GM18519 (cell line): ENCODE data around the gene SMKR1.
"Not testable (repeated sequence)": the region's sequence is repeated elsewhere in the genome, so short reads cannot be mapped to it uniquely, and the experiment has no call there.

Source experiments
- ATAC-seq: cut with Tn5 transposase; IDR thresholded peaks from one replicate; pipeline ENCODE4 v1.9.1; 2021; ENCODE audit warnings: mild to moderate bottlenecking, moderate library complexity; ENCODE audit not compliant: unreplicated experiment, low FRiP score

The SMKR1 gene

DNA sequence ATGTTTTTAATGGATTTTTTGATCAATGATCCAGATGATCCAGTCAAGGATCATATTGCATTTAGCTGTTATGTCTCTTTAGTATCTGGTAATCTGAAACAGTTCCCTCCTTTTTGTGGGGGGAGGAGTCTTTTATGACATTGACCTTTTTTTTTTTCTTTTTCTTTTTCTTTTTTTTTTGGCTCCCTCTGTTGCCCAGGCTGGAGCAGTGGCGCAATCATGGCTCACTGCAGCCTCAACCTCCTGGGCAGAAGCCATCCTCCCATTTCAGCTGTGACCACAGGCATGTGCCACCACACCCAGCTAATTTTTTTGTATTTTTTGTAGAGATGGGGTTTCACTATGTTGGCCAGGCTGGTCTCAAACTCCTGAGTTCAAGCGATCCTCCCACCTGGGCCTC lies 22.1 kb downstream of the SMKR1 start:
- not testable (repeated sequence) for ATAC-seq

DNA sequence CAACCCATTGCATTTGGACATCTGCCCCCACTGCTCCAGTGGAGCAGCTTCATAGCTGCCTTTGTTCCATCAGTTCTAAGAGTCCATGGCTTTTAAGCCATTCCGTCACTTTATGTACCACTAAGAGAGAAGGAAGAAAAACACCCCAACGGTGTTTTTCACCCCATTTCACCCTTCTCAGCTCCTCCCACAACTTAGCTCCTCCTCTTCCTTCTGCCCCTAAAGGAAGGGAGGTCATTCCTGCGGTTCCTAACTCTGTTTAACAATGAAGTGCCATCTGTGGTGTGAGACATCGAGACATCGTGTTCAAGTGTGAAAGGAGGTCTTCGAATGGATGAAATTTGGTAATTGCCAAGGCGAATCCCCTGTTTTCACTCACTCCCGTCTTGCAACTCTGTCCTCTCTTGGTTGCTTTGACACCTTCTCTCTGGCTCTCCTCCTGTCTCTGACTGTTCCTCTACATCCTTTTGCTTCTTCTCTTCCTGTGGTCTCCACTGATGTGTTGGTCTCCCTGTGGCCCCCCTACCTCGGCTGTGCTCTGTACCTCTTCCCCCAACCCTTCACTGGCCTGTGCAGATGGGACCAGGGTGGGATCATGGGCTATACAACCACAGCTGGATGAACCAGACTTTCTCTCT lies 23.0 kb downstream of the SMKR1 start:
- no peak for ATAC-seq

DNA sequence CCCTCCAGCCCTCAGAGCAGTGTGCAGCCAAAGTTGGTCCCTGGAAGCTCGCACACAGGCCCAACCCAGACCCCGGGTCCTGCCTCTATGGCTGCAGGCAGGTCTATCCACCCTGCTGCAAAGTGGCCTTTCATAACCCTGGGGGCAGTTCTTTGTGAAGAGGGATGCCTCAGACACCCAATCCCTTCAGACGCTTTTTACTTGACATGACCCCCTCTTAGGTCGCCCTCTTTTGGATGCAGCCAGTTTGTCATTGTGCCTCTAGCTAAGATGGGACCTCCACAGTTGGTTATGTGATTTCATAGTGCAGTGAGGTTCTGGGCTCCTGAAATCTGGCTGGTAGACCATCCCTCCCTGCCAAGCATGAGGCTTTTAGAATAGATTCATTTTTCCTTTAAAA lies 27.3 kb downstream of the SMKR1 start:
- ATAC-seq = no peak

DNA sequence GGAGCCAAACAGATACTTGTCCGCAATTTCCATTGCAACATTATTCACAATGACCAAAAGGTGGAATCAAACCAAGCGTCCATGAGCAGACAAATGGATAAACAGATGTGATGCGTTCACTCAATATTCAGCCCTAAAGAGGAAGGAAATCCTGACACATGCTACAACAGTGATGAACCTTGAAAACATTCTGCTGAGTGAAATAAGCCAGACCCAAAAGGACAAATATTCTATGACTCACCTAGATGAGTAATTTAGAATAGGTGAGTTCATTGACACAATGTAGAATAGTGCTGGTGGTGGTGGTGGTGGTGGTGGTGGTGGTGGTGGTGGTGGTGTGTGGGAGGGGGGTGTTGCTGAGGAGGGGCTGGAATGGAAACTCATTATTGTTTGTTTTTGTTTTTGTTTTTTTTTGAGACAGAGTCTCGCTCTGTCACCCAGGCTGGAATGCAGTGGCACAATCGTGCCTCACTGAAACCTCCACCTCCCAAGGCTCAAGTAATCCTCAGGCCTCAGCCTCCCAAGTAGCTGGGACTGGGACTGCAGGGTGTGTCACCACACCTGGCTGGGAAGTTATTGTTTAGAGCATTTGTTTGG lies 28.6 kb downstream of the SMKR1 start:
- ATAC-seq = no peak

DNA sequence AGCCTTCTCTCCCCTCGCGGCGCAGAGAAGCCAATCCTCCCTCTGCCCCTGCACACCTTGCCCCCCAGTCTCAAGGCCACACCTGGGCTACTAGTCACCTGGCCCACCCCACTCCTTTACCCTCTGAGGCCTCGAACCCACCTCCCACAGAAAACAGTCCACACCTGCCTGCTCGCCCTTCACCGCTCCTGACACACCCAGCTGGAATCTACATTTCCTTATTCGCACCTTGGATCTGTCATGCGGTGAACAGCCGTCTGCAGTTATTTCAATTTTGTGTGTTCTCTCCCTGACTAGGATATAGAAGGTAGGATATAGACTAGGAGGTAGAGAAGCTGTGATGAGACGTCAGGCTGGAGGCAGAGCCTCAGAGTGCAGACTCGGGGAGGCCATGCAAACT lies 29.4 kb downstream of the SMKR1 start:
- ATAC-seq = no peak

DNA sequence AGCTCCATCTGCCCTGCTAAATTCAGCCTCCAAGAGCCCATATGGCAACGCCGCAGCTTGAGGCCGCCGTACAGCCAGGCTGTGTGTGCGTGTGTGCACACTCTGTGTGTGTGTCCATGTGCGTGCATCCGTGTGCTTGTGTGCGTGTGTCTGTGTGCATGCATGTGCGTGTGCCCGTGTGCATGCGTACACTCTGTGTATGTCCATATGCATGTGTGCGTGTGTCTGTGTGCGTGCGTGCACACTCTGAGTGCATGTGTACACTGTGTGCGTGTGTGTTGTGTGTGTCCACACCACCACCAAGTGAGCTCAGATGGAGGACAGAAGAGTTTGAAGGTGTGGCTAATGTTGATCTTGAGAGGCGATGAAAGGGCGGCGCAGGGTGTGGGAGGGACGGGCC lies 30.0 kb downstream of the SMKR1 start:
- ATAC-seq = no peak

DNA sequence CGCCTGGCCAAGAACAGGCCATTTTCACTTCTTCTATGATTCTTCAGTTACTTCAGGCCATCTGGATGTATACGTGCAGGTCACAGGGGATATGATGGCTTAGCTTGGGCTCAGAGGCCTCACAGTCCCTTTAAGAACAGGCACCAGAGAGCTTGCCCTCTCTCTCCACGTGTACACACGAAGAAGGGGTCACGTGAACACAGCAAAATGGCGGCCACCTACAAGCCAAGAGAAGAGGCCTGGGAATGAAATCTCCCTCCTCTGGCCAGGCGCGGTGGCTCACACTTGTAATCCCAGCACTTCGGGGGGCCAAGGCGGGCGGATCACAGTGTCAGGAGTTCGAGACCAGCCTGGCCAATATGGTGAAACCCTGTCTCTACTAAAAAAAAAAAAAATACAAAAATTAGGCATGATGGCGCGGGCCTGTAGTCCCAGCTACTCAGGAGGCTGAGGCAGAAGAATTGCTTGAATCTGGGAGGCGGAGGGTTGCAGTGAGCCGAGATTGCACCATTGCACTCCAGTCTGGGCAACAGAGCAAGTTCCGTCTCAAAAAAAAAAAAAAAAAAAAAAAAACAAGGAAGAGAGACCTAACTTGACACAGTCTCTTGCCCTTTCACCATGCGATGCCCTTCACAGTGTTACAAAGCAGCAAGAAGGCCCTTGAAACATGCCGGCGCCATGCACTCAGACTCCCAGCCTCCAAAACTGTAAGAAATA lies 32.4 kb downstream of the SMKR1 start:
- not testable (repeated sequence) for ATAC-seq

DNA sequence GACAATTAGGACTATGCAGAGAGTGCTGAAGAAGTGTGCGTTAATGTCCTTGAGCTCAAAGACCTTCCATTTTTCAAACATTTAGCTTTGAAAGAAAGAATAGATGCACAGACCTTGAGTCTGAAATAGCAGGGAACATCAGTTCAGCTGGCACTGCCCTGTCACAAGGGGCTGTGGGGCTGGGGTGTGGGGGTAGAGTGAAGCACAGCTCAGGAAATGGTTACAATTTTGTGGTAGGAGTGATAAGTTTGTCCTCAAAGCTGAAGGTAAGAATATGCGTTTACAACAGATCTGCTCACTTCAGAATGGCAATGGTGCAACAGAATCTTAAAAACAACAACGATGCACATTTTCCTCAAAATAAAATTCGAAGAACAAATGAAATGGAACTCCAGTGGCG lies 33.6 kb downstream of the SMKR1 start:
- no peak for ATAC-seq

DNA sequence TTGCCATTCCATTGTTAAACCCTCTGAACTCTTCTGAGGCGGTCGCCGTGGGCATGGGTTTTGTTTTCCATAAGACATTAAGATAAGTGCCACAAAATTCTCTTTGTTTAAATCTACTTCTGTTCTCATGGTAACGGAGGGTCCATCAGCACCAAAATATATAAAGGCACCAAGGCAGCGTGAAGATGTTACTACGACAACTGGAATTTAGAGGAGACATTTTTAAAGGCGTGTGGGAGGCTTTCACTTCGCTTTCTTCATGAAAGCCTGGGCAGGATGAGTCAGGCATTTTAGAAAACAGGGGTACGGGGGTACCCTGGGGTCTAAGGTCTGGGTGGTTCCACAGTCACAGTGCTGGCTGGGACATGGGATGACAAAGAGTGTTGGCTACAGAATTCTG lies 34.0 kb downstream of the SMKR1 start:
- ATAC-seq = no peak

DNA sequence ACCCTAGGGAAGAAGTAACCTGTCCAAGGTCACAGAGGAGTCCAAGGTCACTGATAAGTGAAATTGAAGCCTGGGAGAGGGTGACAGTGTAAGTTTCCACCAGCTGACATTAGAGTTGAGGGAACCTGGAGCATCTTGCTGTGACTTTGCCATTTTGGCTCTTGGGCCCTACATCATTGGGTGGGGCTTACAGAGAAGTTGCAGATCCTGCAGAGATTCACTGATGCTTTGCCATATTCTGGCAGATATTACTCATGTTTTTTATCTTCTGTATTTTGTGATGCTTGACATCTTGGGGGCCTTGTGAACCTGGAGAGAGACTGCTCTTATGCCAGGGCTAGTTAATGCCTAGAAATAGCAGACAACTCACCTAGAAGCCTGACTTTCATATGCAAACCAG lies 36.5 kb downstream of the SMKR1 start:
- ATAC-seq = no peak

DNA sequence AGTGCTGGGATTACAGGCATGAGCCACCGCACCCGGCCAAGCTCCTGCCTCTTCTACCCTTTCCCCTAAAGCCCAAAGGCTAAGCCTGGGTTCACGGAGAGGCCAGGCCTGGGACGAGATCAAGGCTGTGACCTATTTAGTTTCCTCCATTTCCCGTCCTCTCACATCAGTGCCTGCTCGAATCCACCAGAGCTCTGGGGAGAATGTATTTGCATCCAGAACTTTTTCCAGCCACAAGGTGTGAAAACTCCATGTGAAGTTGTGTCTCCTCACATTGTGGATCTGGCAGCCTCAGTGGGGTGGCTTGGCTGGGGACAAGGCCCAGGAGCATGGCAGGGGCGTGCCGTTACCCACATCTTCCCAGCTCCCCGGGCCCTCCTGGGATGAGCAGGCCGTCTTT lies 38.0 kb downstream of the SMKR1 start:
- ATAC-seq = no peak

DNA sequence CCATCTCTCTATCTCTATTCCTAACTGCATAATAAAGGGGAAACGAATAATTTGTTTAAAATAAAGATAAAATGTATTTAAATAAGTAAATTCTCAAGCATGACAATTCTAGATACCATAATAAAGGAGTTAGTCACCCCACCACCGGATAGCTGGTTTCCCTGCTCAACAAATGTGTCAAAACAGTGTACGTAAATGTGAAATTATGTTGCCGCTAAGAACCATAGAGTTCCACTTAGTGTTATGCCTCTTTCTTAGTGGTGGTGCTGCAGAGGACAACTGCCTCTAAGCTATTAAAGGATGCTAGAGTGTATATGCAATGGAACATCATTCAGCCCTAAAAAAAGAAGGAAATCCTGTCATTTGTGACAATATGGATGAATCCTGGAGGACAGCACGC lies 42.4 kb downstream of the SMKR1 start:
- no peak for ATAC-seq

DNA sequence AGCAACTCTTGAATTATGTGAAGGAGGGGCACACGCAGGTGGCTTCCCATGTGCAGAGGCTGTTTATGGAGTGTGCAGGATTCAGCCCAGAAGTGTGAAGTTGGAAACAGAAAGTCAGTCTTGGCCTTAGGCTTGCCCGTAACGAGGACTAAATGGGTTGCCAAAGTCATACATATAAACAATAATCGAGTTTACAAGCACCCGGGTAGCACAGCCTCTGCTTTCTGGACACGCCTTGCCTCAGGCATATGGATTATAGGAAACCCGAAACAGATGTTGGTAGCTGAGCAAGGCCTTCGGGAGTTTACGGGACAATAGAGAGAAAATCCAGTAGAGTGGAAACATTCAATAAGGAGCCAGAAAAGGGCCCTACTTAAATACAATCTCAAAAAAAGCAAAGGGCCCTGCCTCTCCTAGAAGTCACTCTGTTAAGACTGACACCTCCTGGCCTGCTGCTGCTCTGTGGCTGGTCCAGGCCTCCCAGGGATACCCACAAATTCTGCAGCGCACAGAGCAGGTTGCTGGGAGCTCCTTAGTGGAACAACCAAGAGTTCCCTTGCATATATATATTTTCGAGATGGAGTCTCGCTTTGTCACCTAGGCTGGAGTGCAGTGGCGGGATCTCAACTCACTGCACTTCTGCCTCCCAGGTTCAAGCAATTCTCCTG lies 48.5 kb downstream of the SMKR1 start:
- no peak for ATAC-seq

DNA sequence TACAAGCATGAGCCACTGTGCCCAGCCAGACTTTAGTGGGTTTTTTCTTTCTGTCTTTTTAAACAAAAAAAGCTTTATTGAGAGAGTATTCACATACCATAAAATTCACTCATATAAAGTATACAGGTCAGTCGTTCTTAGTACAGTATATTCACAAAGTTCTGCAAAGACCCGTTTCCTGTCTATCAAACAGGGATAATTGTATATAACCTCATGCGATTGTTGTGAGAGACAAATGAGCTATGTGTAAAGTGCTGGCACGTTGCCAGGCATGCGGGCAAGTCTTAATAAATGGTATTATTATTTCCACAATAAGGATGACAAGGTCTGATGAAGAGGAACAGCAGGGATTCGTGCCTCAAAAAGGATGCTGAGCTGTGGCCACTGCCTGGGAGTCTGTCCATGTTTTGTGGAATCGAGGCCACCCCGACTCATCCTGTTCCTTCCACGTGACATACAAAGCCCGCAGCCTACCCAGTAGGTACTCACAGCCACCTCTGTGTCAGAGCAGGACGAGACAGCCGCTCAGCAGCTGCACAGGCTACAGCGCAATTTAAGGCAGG lies 51.6 kb downstream of the SMKR1 start:
- no peak for ATAC-seq

DNA sequence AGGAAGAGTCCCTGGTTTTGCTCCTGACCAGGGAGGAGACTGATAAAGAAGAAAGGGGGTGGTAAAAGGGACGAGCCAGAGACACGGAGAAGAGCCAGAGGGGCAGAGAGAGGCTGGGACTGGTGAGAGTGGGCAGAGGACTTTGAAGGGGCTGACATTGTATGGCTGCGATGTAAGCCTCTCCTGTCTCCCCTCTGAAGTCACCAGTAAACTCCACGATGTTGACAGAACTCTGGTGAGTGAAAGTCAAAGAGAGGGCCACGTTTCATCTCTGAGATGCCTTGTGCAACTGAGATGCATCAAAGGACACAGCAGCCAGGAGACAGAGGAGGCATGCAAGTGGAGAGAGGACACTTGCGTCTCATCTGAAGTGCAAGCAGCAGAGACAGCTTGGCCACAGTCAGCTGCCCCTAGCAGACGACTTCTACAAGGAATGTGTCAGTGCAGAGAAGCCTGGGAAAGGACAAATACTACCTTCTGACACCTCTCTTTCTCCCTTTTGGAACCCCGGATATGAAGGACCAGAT lies 54.3 kb downstream of the SMKR1 start:
- ATAC-seq = no peak

DNA sequence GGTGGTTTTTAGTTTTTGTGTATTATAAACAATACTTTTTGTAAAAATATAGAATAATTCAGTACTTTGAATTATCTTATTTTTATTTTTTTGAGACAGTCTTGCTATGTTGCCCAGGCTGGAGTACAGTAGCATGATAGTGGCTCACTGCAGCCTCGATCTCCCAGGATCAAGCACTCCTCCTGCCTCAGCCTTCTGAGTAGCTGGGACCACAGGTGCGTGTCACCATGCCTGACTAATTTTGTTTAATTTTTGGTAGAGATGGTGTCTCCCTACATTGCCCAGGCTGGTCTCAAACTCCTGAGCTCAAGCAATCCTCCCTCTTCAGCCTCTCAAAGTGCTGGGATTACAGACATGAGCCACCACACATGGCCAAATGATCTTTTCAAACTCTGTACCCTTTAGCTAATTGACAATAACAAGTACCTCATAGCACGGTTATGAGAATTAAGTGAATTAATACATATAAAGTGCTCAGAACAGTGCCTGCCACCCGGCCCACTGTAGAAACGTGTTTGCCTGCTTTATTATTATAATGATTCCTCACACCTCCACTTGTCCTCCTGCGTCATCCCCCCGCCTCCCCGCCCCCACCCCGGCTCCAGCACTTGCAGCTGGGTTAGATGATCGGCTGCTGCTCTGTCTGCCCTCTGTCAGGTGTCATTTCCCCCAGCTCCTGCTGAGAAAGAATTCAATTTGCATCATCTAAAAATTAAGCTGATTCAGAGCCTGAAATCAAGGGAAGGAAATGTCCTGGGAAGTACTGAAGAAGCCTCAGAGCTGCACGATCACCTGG lies 55.6 kb downstream of the SMKR1 start:
- ATAC-seq = no peak

DNA sequence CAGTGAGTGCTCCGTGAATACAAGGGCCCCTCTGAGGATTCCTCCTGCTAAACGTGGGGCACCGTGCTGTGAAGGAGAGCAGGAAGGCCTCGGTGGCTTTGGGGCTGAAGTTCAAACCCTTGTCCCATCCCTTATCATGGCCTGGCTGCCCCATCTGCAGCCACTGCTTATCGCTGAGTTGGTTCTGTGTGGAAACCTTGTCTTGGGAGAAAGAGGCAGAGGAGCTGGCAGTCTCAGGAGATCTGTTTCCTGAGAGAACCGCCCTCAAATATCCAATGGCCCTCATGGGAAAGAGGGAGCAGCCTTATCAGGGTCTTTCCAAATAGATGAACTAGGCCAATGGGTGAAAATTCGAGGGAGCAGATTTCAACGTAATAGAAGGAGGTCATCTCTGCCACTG lies 57.2 kb downstream of the SMKR1 start:
- no peak for ATAC-seq

DNA sequence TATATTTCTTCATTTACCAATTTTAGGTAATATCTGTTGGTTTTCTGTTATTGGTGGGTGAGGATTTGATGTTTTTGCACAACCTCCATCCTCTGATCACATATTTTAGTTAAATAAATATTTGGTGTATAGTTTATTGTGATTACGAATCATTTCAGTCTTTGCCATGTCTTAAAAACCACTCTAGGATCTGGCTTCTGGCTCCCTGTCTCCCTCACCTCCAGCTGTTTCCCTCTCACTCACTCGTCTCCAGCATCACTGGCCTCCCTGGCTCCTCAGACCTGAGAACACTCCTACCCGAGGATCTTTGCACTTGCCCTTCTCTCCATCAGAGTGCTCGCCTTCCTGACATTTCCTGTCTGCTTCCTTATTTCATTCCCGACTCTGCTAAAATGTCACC lies 58.5 kb downstream of the SMKR1 start:
- ATAC-seq = no peak

DNA sequence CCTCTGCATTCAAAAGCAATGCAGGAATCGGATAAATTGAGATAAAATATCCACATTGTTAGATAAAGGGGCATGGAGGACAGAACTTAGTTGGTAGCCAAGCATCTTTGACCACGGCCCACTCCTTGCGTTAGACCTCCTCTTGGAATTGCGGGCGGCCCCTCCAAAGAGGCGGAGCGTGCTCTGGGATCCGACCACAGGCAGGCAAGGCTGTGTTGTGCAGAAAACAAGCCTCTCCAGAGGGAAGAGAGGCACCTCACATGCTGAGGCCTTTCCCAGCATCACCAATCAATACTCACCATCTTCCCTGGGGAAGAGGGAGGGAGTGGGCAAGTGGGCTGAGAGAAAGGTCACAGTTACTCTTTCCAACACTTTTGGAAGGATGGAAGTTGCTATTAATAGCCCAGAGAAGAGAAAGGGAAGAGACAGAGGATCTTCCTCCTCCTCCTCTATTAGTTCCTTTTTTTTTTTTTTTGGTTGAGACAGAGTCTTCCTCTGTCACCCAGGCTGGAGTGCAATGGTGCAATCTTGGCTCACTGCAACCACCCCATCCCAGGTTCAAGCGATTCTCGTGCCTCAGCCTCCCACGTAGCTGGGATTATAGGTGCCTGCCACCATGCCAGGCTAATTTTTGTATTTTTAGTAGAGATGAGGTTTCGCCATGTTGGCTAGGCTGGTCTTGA lies 59.5 kb downstream of the SMKR1 start:
- ATAC-seq = no peak
